OCI-LY3 (cell line): ENCODE results near the gene RBM23.

Source experiments
- H2AFZ ChIP-seq: fragments of 200-600, 300-600 bp; shearing (Covaris generic); 2 replicates; pipeline ENCODE4 v1.6.0; 2014; ENCODE audit warnings: antibody characterized with exemption, low read depth, low read length
- H3K27ac ChIP-seq: fragments of 200-600, 300-600 bp; sonication (generic); 2 replicates; pipeline ENCODE4 v1.5.1; 2014; ENCODE audit warnings: mild to moderate bottlenecking, low read length, moderate library complexity, mixed read lengths
- H3K27me3 ChIP-seq: fragments of 200-600, 300-600 bp; sonication (generic); 2 replicates; pipeline ENCODE4 v1.6.1; 2014; ENCODE audit warnings: low read depth, low read length, mixed read lengths
- H3K36me3 ChIP-seq: fragments of 200-600, 300-600 bp; sonication (generic); replicated peaks from 2 replicates; pipeline ENCODE3; 2014; ENCODE audit warnings: low read depth, low read length, mixed read lengths
- H3K4me1 ChIP-seq: fragments of 300-600, 200-600 bp; sonication (generic); 2 replicates; pipeline ENCODE4 v1.6.1; 2014; ENCODE audit warnings: low read length, mixed read lengths
- H3K4me2 ChIP-seq: fragments of 200-600, 300-600 bp; sonication (generic); 2 replicates; pipeline ENCODE4 v1.6.1; 2014; ENCODE audit warnings: low read length, mixed read lengths
- H3K4me3 ChIP-seq: fragments of 300-600, 200-600 bp; sonication (generic); 2 replicates; pipeline ENCODE4 v1.5.1; 2014; ENCODE audit warnings: antibody characterized with exemption, mild to moderate bottlenecking, low read length, moderate library complexity
- H3K79me2 ChIP-seq: fragments of 300-600, 200-600 bp; shearing (Covaris generic); 2 replicates; pipeline ENCODE4 v1.6.1; 2014; ENCODE audit warnings: mild to moderate bottlenecking, low read length, mixed read lengths
- H3K9ac ChIP-seq: fragments of 300-600, 200-600 bp; shearing (Covaris generic); 2 replicates; pipeline ENCODE4 v1.6.0; 2014; ENCODE audit warnings: mild to moderate bottlenecking, low read length, moderate library complexity
- H3K9me3 ChIP-seq: fragments of 200-600, 300-600 bp; shearing (Covaris generic); 2 replicates; pipeline ENCODE4 v1.6.1; 2014; ENCODE audit warnings: low read length, mixed read lengths; ENCODE audit not compliant: insufficient read depth
- H4K20me1 ChIP-seq: fragments of 200-600, 300-600 bp; sonication (generic); 2 replicates; pipeline ENCODE4 v1.6.1; 2016; ENCODE audit warnings: low read length, mixed read lengths; ENCODE audit not compliant: insufficient read depth
- EZH2phosphoT487 ChIP-seq: fragments of 200-600 bp; shearing (Covaris generic); IDR thresholded peaks from 2 replicates; pipeline ENCODE4 v1.6.1; 2018; ENCODE audit warnings: antibody characterized with exemption, mixed run types, low read depth
- TF ChIP-seq, protein P1 (sequence below): fragments of 200-600, 300-600 bp; sonication (generic); IDR thresholded peaks from 2 replicates; pipeline ENCODE4 v1.5.1; 2014; ENCODE audit warnings: antibody characterized with exemption, low read length, low read depth

Gene RBM23

GRCh38 chr14:22923746-22924145, 4.8 kb upstream of the RBM23 start:
- Histone ChIP-seq H3K27me3 (no peaks in the 10 kb centered on the region), H3K36me3 (peaks cover 50% of the 10 kb centered on the region), H3K4me1 (peaks cover 21% of the 10 kb centered on the region), H3K4me2 (no peak overlapping the region), H2AFZ (no peak overlapping the region), H4K20me1 (no peaks in the 10 kb centered on the region), H3K79me2 (peaks cover 25% of the 10 kb centered on the region), H3K9me3 (no peaks in the 10 kb centered on the region), H3K9ac (no peak overlapping the region), H3K27ac (no peak overlapping the region), H3K4me3 (no peak overlapping the region)
- TF ChIP-seq, protein P1, sequence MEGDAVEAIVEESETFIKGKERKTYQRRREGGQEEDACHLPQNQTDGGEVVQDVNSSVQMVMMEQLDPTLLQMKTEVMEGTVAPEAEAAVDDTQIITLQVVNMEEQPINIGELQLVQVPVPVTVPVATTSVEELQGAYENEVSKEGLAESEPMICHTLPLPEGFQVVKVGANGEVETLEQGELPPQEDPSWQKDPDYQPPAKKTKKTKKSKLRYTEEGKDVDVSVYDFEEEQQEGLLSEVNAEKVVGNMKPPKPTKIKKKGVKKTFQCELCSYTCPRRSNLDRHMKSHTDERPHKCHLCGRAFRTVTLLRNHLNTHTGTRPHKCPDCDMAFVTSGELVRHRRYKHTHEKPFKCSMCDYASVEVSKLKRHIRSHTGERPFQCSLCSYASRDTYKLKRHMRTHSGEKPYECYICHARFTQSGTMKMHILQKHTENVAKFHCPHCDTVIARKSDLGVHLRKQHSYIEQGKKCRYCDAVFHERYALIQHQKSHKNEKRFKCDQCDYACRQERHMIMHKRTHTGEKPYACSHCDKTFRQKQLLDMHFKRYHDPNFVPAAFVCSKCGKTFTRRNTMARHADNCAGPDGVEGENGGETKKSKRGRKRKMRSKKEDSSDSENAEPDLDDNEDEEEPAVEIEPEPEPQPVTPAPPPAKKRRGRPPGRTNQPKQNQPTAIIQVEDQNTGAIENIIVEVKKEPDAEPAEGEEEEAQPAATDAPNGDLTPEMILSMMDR = no peak
- no peak for TF ChIP-seq EZH2phosphoT487

- no peak overlapping the region for H3K9ac ChIP-seq
- no peak overlapping the region for H2AFZ ChIP-seq
- no peaks in the 10 kb centered on the region for H3K27me3 ChIP-seq
- H3K4me1 ChIP-seq = peaks cover 15% of the 10 kb centered on the region
- H3K36me3 ChIP-seq = peaks cover 53% of the 10 kb centered on the region
- H3K9me3 ChIP-seq = no peaks in the 10 kb centered on the region
- H4K20me1 ChIP-seq = no peaks in the 10 kb centered on the region
- no peak for TF ChIP-seq EZH2phosphoT487
- TF ChIP-seq, protein P1 = no peak
- no peak overlapping the region for H3K4me2 ChIP-seq
- no peak overlapping the region for H3K27ac ChIP-seq
- peaks cover 25% of the 10 kb centered on the region for H3K79me2 ChIP-seq
- H3K4me3 ChIP-seq = no peak overlapping the region
Observed at GRCh38 chr14:22922294-22922693, 3.3 kb upstream of the RBM23 start.

DNA sequence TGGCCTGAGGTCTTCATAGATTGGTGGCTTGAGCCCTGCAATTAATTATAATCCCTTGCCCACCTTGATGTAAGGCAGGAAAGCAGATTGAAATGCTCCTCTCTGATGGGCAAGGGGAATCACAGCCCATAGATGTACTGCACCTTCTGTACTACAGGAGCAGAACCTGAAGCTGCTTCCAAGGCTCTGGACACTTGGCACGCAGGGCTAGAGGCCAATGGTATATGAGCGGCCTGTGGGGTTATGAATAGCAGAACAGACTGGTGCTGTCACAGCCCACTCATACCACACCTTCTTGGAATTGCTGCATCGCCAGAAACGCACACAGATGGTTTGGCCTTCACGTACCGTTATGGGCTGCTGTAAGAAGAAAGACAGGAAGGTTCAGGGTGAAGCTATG, 1.7 kb upstream of the RBM23 start:
- TF ChIP-seq, protein P1 = no peak
- TF ChIP-seq EZH2phosphoT487 = no peak
- Histone ChIP-seq H3K27me3 (no peaks in the 10 kb centered on the region), H4K20me1 (no peaks in the 10 kb centered on the region), H3K36me3 (peaks cover 43% of the 10 kb centered on the region), H3K27ac (no peak overlapping the region), H3K79me2 (peaks cover 27% of the 10 kb centered on the region), H2AFZ (no peak overlapping the region), H3K4me1 (peaks cover 13% of the 10 kb centered on the region), H3K4me3 (no peak overlapping the region), H3K4me2 (no peak overlapping the region), H3K9me3 (no peaks in the 10 kb centered on the region), H3K9ac (no peak overlapping the region)

- Histone ChIP-seq H3K27ac (peak overlapping the region; percentile 69), H3K4me3 (peak overlapping the region; percentile 85), H3K27me3 (no peaks in the 10 kb centered on the region), H3K4me1 (peaks cover 13% of the 10 kb centered on the region), H3K9ac (peak overlapping the region; percentile 61), H2AFZ (0 out of 2 replicates have a peak overlapping the region, but pooled peaks have one; percentile 9), H3K36me3 (peaks cover 38% of the 10 kb centered on the region), H3K4me2 (peak overlapping the region; percentile 91), H4K20me1 (no peaks in the 10 kb centered on the region), H3K9me3 (no peaks in the 10 kb centered on the region), H3K79me2 (peaks cover 38% of the 10 kb centered on the region)
- TF ChIP-seq, protein P1 = no peak
- no peak for TF ChIP-seq EZH2phosphoT487
Observed at GRCh38 chr14:22919601-22919921, 612 bp upstream of the RBM23 start.
